MM.1S (cell line): ENCODE results near the gene GATAD2B.

ENCODE experiments used
- CTCF ChIP-seq: fragments of 300-600 bp; sonication (generic); IDR thresholded peaks from 2 replicates; pipeline ENCODE4 v1.5.1; 2016; ENCODE audit warnings: antibody characterized with exemption, low read length, mixed read lengths
- EZH2phosphoT487 ChIP-seq: fragments of 300-600 bp; sonication (generic); IDR thresholded peaks from 2 replicates; pipeline ENCODE4 v1.6.1; 2018; ENCODE audit warnings: antibody characterized with exemption, low read length

- no peak for TF ChIP-seq CTCF
- TF ChIP-seq EZH2phosphoT487: no peak
Observed at GRCh38 chr1:153922972-153923925, at the start of gene GATAD2B.
